ENCODE results near the gene TFDP2. TPM values are rescaled to one million over a fixed set of nuclear protein-coding genes. Genes with fewer than 3 reads are reported as not detected.
A peak's percentile ranks its signal among the peaks of the same experiment; 100 is the strongest.

TFDP2 gene
- total and polyA plus RNA-seq, 9 of the 15 experiments (the other 6 are each of a cell fraction or from before 2014, with no cell fraction given): 95.6 to 179 (median 126) TPM

DNA sequence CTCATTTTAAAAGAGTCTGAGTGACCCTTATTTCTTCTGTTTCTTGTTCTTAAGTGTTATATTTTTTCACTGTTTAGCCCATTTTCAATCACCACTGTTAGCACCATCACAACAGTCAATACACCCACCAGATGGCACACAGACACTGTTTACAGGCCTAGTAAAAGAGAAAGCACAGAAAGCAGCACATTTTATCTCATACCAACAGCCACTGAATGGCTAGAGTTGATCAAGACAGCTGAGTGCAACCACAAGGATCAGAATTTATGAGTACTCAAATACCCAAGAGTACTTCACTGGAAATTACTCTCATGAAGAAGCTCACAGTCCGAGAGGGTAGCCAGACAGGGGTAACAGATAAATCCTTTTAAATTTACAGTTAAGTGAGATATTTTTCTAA, 127.0 kb downstream of the TFDP2 start (continued):
- TF ChIP-seq, protein P1, sequence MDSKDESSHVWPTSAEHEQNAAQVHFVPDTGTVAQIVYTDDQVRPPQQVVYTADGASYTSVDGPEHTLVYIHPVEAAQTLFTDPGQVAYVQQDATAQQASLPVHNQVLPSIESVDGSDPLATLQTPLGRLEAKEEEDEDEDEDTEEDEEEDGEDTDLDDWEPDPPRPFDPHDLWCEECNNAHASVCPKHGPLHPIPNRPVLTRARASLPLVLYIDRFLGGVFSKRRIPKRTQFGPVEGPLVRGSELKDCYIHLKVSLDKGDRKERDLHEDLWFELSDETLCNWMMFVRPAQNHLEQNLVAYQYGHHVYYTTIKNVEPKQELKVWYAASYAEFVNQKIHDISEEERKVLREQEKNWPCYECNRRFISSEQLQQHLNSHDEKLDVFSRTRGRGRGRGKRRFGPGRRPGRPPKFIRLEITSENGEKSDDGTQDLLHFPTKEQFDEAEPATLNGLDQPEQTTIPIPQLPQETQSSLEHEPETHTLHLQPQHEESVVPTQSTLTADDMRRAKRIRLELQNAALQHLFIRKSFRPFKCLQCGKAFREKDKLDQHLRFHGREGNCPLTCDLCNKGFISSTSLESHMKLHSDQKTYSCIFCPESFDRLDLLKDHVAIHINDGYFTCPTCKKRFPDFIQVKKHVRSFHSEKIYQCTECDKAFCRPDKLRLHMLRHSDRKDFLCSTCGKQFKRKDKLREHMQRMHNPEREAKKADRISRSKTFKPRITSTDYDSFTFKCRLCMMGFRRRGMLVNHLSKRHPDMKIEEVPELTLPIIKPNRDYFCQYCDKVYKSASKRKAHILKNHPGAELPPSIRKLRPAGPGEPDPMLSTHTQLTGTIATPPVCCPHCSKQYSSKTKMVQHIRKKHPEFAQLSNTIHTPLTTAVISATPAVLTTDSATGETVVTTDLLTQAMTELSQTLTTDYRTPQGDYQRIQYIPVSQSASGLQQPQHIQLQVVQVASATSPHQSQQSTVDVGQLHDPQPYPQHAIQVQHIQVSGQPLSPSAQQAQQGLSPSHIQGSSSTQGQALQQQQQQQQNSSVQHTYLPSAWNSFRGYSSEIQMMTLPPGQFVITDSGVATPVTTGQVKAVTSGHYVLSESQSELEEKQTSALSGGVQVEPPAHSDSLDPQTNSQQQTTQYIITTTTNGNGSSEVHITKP (IDR thresholded peaks at IDR 0.05; ENCODE audit: partially characterized antibody): peak; percentile 9
- TF ChIP-seq CREBBP (IDR thresholded peaks at IDR 0.05; ENCODE audit: low read depth, low read length): no peak
- TF ChIP-seq, protein P2, sequence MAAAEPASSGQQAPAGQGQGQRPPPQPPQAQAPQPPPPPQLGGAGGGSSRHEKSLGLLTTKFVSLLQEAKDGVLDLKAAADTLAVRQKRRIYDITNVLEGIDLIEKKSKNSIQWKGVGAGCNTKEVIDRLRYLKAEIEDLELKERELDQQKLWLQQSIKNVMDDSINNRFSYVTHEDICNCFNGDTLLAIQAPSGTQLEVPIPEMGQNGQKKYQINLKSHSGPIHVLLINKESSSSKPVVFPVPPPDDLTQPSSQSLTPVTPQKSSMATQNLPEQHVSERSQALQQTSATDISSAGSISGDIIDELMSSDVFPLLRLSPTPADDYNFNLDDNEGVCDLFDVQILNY (CRISPR knock-in tag; IDR thresholded peaks at IDR 0.05): no peak
- TF ChIP-seq ARID1B (IDR thresholded peaks at IDR 0.05): peak; percentile 96
- TF ChIP-seq RAD21 (CRISPR knock-in tag; conservative IDR thresholded peaks at IDR 0.05 in 1 of 2, IDR thresholded peaks at IDR 0.05 in 1 of 2): peak; percentile 94
- no peak for TF ChIP-seq HMGN3 (IDR thresholded peaks at IDR 0.05; ENCODE audit: borderline replicate concordance, extremely low read depth, insufficient read length, low read depth, low read length)
- no peak for TF ChIP-seq FOS (IDR thresholded peaks at IDR 0.05; ENCODE audit: extremely low read depth, insufficient read length)
- TF ChIP-seq POLR2AphosphoS5 (IDR thresholded peaks at IDR 0.05; ENCODE audit: control insufficient read depth, insufficient read depth, low read depth, low read length): peak; percentile 93
- TF ChIP-seq, protein P3, sequence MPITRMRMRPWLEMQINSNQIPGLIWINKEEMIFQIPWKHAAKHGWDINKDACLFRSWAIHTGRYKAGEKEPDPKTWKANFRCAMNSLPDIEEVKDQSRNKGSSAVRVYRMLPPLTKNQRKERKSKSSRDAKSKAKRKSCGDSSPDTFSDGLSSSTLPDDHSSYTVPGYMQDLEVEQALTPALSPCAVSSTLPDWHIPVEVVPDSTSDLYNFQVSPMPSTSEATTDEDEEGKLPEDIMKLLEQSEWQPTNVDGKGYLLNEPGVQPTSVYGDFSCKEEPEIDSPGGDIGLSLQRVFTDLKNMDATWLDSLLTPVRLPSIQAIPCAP (CRISPR knock-in tag; IDR thresholded peaks at IDR 0.05; ENCODE audit: borderline replicate concordance): no peak
- TF ChIP-seq ZFX (CRISPR knock-in tag; IDR thresholded peaks at IDR 0.05): no peak
- 0 out of 2 replicates have a peak, but pooled peaks have one; percentile 19 for TF ChIP-seq ELF4 (CRISPR knock-in tag; IDR thresholded peaks at IDR 0.05)
- TF ChIP-seq ZNF184 (CRISPR knock-in tag; IDR thresholded peaks at IDR 0.05): no peak
- TF ChIP-seq CC2D1A (IDR thresholded peaks at IDR 0.05): peak; percentile 89
- peak; percentile 57; the same call in 1 of the 2 replicates for TF ChIP-seq ZNF444 (CRISPR knock-in tag; IDR thresholded peaks at IDR 0.05)
- TF ChIP-seq POLR2G (IDR thresholded peaks at IDR 0.05; ENCODE audit: low read depth, low read length): no peak
- TF ChIP-seq SAP30 (IDR thresholded peaks at IDR 0.05; ENCODE audit: borderline replicate concordance, insufficient read depth, low read depth, low read length, poor library complexity, severe bottlenecking): no peak
- TF ChIP-seq POLR3G (IDR thresholded peaks at IDR 0.05; ENCODE audit: extremely low read depth, insufficient read length, insufficient replicate concordance): no peak
- TF ChIP-seq TAF1 (IDR thresholded peaks at IDR 0.05; ENCODE audit: control insufficient read depth, extremely low read depth, insufficient read depth, low read length, severe bottlenecking): no peak
- peak; percentile 93 for TF ChIP-seq DPF2 (IDR thresholded peaks at IDR 0.05)
- TF ChIP-seq MCM2 (IDR thresholded peaks at IDR 0.05; ENCODE audit: low read depth): no peak
- TF ChIP-seq, protein P4, sequence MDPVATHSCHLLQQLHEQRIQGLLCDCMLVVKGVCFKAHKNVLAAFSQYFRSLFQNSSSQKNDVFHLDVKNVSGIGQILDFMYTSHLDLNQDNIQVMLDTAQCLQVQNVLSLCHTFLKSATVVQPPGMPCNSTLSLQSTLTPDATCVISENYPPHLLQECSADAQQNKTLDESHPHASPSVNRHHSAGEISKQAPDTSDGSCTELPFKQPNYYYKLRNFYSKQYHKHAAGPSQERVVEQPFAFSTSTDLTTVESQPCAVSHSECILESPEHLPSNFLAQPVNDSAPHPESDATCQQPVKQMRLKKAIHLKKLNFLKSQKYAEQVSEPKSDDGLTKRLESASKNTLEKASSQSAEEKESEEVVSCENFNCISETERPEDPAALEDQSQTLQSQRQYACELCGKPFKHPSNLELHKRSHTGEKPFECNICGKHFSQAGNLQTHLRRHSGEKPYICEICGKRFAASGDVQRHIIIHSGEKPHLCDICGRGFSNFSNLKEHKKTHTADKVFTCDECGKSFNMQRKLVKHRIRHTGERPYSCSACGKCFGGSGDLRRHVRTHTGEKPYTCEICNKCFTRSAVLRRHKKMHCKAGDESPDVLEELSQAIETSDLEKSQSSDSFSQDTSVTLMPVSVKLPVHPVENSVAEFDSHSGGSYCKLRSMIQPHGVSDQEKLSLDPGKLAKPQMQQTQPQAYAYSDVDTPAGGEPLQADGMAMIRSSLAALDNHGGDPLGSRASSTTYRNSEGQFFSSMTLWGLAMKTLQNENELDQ (CRISPR knock-in tag; IDR thresholded peaks at IDR 0.05; ENCODE audit: borderline replicate concordance): no peak

Data from K562 (cell line).